MV-4-11 (cell line): ENCODE results near the gene SPATC1L.

Experiments
- DNase-seq: peaks from one replicate; lab custom pipeline; 2025; lab: John Stamatoyannopoulos, UW

SPATC1L gene

DNA sequence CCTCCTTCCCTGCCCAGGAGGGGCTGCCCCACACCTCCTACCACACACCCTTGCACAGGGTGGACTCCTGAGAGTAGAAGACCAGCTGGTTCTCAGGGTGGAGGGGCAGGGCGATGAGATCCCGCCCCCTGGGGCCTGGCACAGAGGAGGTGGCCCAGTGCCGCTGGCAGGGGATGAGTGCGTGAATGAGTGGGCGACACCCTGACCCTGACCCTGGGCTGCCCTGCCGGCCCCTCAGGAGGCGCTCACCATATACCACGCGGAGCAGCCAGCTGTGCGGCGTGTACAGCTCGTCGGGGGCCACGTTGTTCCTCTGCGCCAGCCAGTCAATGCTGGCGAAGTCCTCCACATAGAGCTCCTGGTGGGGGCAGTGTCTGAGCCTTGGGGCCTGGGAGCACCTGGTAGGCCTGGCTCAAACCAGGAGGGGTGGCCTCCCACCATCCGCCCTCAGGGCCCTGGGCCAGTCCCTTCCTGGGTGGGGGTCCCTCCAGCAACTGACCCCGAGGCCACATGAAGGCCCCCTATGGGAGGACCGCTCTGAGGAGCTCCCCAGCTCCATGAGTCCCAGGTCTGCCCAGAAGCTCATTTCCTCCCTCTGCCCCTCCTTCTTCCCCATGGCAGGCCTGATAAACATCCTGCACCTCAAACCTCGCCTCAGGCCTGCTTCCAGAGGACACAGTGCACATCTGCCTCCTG, 31.3 kb upstream of the SPATC1L start:
- no peak for DNase-seq

DNA sequence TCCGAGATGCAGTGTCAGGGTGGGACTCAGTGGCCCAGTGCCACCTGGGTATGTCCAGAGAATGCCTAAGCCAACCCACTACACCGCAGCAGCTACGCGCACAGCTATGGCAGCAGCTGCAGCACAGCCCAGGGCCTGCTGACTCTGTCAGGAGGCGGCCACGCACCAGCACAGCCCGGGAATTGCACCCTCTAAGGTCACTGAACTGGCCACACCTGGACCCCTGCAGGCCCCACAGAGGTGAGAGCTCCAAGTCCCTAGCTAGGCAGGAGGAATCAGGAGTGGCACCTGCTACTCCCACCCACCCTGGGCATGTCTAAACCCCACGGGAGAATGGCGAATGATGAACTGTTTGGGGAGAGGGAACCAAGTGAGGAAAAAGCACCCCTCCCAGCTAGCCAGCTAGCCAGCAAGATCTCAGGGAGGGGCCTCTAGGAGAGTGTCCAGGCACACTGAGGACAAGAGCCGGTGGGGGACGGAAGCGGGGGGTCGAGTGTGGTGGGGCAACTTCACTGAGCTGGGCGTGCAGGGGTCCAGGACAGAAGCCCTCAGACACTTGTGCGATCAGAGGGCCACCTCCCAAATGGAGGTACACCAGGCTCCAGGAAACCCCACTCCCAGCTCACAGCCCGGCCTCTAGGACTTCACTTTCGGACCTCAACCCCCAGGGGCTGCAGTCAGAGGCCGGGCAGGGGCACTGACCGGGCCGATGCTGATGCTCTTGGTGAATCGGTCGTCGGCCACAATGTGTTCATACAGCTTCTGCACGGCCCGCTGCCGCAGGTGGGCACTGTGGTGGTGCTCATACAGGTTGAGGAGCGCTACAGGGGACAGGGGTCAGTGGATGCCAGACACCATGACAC, 30.4 kb upstream of the SPATC1L start:
- DNase-seq, result no peak

- DNase-seq, result no peak
These were observed 29.5 kb upstream of the SPATC1L start for GRCh38 chr21:46213620-46214286.

- no peak for DNase-seq
These were observed 28.6 kb upstream of the SPATC1L start for GRCh38 chr21:46212721-46213484.

GRCh38 chr21:46211786-46212720, 27.8 kb upstream of the SPATC1L start:
- DNase-seq, result no peak

- DNase-seq, result no peak
These were observed 27.1 kb upstream of the SPATC1L start for GRCh38 chr21:46211376-46211775.

GRCh38 chr21:46210378-46211136, 26.3 kb upstream of the SPATC1L start:
- DNase-seq, result no peak

- no peak for DNase-seq
These were observed 24.8 kb upstream of the SPATC1L start for GRCh38 chr21:46208761-46209721.

DNA sequence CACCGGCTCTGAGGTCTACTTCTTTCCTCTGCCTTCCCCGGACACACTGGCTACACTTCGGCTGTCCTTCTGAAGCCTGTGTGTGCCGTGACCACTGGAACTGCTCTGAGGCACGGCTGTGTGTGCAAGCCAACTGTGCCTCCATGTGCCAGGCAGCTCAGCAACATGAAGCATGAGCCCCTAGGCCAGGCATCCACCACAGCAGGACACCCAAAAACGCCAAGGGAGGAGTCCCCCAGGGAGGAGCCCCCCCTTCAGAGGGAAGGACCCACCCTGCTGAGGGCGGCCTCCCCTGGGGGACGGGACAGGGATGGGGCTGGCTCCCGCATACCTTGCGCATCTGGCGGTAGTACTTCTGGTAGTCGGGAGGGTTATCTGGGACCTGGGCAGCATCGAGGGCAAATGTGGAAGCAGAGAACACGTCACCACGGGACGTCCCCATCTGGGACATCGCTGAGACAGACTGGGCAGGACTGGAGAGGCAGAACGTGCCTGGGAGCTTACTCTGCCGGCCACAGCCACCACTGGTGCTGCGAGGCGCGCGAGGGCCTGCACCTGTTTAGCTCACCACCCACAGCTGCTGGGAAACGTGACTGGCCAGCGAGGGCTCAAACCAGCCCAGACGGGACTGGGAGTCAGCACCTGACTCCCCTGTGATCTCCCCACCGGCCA, 23.8 kb upstream of the SPATC1L start:
- no peak for DNase-seq

GRCh38 chr21:46207006-46207919, 23.0 kb upstream of the SPATC1L start:
- no peak for DNase-seq

DNA sequence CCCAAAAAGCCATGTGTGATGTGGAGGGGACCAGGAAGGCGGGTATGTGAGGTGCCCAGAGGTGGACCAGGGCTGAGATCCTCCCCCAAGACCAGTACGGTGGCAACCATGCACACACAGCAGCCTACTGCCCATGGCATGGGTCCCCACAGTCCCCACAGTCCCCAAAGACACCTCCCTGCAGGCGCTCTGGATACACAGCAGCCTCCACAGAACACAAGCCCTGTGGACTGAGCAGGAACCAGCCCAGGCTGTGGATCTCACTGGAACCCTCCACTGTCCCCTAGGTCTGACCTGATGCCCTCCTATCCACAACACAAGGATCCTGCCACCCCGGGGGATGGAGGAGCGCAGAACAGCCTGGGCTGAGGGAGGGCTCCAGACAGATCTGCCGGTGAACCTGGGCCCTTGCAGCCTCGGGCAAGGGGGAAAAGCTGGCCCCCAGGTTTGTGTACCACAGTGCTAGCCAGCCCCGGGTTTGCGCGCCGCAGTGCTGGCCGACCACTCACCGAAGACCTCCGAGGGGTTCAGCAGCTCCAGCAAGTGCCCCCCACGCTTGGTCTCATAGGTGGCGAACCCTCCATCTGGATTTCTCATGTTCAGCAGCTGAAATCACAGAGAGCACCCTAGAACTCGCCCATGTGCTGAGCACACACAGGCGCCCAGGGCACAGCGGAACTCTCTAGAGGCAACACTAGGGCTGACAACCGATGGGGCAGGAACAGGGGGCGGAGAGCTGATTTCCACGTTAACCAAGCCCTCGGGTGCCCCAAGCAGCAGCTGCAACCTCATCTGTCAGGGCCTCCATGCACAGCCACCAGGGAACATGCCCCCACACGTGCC, 22.1 kb upstream of the SPATC1L start:
- no peak for DNase-seq

GRCh38 chr21:46205766-46206162, 21.5 kb upstream of the SPATC1L start:
- no peak for DNase-seq

GRCh38 chr21:46205166-46205565, 20.9 kb upstream of the SPATC1L start:
- DNase-seq, result no peak

DNA sequence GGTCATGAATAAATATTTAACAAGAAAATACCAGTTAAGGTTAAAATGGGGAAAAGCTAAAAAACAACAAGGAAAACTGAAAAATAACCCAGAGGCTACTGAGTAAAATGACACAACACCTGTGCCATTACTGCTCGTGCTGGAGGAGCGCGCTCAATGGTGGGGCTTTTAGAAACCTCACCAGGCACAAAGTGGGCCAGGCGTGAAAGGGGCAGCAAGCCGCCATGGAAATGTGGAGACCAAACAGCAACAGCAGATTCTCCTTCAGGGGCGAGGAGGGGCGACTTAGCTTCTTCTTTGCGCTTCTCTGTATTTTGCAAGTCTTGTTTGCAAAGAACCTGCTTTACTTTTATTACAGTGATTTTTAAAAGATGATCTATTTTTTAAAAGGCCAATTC, 18.9 kb upstream of the SPATC1L start:
- no peak for DNase-seq

- no peak for DNase-seq
These were observed 18.4 kb upstream of the SPATC1L start for GRCh38 chr21:46202592-46203202.
